Kidney epithelial cell (primary cell): ENCODE results near the gene ASH1L. TPM values are rescaled to one million over a fixed set of nuclear protein-coding genes. Genes with fewer than 3 reads are reported as not detected.

ENCODE experiments used
- DNase-seq: peaks from one replicate; pipeline ENCODE4 v3.0.0-alpha.2; 2010; ENCODE audit warnings: low read depth
- H3K27me3 ChIP-seq: 2 replicates; pipeline ENCODE4 v1.6.0; 2011; ENCODE audit warnings: low read length; ENCODE audit not compliant: control insufficient read depth, insufficient read depth
- H3K36me3 ChIP-seq: 2 replicates; pipeline ENCODE4 v1.5.1; 2011; ENCODE audit warnings: low read length; ENCODE audit not compliant: control insufficient read depth, insufficient read depth
- H3K4me3 ChIP-seq: 2 replicates; pipeline ENCODE4 v1.5.1; 2011; ENCODE audit warnings: low read depth, mild to moderate bottlenecking, control low read depth, low read length
- total RNA-seq: library from RNA; depleted of rRNA; stranded (reverse); fragments of >200 nt; gene quantifications from 2 replicates; pipeline ENCODE4 v1.2.3, GENCODE V29; 2015
- TF ChIP-seq, protein P1 (sequence below): IDR thresholded peaks from 2 replicates; pipeline ENCODE4 v1.5.1; 2011; ENCODE audit warnings: mild to moderate bottlenecking, moderate library complexity, low read length, control low read depth, inconsistent platforms; ENCODE audit not compliant: insufficient read depth, poor library complexity, severe bottlenecking

ASH1L gene
- total RNA-seq, 1 donor from 2014 or later = 19.5 TPM

DNA sequence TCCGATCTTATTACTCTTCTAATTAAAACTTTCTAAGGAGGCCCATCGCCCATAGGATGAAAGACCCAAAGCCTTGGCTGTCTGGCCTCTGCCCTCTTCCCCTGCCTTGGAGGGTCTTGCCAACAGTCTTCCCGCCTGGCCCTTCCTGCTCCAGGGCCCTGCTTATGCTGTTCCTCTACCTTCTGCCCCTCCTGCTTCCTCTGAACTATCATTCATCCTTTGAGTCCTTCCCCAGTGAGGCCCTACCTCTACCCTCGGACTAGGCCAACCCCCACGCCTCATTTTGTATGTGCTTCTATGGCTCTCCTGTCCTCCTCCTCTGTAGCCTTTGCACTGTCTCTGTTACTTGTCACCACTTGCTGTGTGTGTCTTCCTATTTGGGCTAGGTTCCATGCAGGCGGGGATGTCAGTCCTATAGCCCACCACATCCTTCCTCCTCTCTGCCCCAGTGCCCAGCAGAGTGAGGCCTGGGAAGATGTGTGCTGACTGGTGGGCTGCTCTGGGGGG lies 236.5 kb downstream of the ASH1L start:
- TF ChIP-seq, protein P1, sequence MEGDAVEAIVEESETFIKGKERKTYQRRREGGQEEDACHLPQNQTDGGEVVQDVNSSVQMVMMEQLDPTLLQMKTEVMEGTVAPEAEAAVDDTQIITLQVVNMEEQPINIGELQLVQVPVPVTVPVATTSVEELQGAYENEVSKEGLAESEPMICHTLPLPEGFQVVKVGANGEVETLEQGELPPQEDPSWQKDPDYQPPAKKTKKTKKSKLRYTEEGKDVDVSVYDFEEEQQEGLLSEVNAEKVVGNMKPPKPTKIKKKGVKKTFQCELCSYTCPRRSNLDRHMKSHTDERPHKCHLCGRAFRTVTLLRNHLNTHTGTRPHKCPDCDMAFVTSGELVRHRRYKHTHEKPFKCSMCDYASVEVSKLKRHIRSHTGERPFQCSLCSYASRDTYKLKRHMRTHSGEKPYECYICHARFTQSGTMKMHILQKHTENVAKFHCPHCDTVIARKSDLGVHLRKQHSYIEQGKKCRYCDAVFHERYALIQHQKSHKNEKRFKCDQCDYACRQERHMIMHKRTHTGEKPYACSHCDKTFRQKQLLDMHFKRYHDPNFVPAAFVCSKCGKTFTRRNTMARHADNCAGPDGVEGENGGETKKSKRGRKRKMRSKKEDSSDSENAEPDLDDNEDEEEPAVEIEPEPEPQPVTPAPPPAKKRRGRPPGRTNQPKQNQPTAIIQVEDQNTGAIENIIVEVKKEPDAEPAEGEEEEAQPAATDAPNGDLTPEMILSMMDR = no peak
- H3K36me3 ChIP-seq = no peaks in the 10 kb centered on the region
- H3K4me3 ChIP-seq = no peak overlapping the region
- no peak for DNase-seq
- no peaks in the 10 kb centered on the region for H3K27me3 ChIP-seq

DNA sequence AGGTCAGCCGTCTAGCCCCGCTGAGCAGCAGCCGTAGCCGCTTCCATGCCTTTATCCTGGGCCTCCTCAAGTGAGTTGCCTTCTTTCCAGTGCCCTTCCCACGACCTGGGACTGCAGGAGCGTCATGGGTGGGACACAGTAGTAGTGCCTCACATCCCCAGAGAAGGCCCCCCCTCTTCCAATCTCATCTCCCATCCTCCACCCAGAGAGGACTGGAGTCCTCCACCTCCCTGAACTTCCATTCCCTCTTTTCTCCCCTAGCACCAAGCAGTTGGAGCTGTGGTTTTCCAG lies 237.1 kb downstream of the ASH1L start:
- H3K4me3 ChIP-seq = peak overlapping the region; percentile 90
- TF ChIP-seq, protein P1 = no peak
- no peaks in the 10 kb centered on the region for H3K36me3 ChIP-seq
- no peak for DNase-seq
- H3K27me3 ChIP-seq = no peaks in the 10 kb centered on the region

DNA sequence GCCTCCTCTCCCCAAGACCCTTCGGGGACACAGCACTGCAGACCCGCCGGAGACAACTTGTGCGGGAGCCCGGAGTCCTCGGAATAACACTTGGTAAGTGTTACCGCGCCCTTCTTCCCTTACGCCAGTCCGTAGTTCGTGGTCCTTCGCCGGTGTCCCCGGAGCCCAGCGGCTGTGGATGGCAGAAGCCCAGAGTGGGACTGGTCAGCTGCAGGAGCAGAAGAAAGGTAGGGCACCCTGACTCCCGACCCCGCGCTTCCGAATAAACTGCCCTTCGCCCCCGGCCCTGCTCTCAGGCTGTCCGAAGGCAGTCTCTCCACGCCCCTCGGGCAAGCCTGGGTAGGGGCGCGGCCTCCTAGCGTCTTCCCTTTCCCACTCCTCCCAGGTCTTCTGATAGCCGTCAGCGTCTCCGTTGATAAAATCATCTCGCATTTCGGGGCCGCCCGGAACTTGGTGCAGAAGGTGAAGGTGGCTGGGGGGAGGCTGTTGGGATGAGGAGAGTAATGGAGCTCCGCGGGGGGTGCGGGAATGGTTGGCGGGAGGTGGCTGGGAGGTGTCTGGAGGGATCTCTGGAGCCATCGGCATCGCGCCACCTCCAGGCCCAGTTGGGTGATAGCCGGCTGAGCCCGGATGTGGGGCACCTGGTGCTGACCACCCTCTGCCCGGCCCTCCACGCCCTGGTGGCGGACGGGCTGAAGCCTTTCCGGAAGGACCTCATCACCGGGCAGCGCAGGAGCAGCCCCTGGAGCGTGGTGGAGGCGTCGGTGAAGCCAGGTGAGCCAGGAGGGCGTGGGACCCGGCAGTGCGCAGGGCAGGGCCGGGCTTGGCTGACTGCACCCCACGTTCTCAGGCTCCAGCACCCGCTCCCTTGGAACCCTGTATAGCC lies 237.6 kb downstream of the ASH1L start:
- no peaks in the 10 kb centered on the region for H3K27me3 ChIP-seq
- TF ChIP-seq, protein P1 = peak; percentile 61
- H3K4me3 ChIP-seq = peak overlapping the region; percentile 90
- no peak for DNase-seq
- no peaks in the 10 kb centered on the region for H3K36me3 ChIP-seq

DNA sequence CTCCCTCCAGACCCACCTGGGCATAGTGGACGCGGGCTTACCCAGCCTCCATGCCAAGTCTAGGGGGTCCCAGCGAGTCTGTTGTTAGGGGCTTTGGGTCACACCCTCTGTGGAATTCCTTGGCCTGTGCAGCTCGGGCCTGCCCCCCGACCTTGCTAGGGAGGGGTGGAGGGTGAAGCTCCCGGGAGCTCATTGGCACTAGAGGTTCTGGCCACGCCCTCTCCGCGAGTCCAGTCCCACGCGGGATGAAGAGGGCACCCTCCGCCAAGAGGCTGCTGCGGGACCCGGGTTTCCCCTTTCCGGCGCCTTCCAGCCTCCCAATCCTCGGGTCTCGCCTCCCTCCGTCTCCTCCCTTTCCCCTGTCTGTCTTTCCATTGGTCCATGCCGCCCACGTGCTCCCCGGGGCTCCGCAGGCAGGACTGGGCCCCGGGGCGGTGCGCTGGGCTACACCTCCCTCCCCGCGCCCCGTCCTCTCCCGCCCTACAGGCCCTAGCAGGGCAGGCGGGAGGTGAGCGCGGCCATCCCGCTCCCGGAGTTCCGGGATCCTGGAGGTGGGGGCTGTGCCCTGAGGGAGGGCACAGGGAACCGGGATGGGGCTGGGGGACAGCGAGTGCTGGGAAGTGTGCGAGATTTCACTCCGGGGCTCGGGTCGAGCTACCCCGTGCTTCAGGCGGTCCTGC lies 238.4 kb downstream of the ASH1L start:
- peak; percentile 80 for DNase-seq
- TF ChIP-seq, protein P1 = no peak
- Histone ChIP-seq H3K4me3 (peak overlapping the region; percentile 90), H3K27me3 (no peaks in the 10 kb centered on the region), H3K36me3 (peaks cover 1% of the 10 kb centered on the region)

DNA sequence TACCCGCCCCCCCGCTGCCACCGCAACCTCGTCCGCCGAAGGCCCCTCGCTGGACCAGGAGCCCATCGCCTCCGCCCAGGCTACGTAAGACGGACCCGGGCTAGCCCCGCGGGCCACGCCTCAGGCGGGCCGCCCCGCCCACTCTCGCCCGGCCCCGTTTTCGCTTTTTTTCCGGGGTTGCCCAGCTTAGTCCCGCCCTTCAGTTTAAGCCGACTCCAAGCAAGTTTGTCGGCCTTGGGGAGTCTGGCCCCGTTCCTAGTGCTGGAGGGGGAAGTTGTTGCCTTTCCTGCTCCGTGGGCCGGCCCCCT lies 238.9 kb downstream of the ASH1L start:
- peaks cover 1% of the 10 kb centered on the region for H3K36me3 ChIP-seq
- H3K27me3 ChIP-seq = no peaks in the 10 kb centered on the region
- TF ChIP-seq, protein P1 = no peak
- H3K4me3 ChIP-seq = peak overlapping the region; percentile 90
- peak; percentile 47 for DNase-seq
